SU-DHL-6 (cell line): ENCODE measurements around the gene TAOK1.

Experiments used
- EZH2phosphoT487 ChIP-seq: fragments of 200-600 bp; sonication (generic), shearing (Covaris generic); conservative IDR thresholded peaks from 2 replicates; pipeline ENCODE4 v1.6.1; 2018; ENCODE audit warnings: mild to moderate bottlenecking, antibody characterized with exemption, low read length, moderate library complexity, mixed read lengths
- TF ChIP-seq, protein P1 (sequence below): fragments of 200-600 bp; sonication (generic); IDR thresholded peaks from one replicate; pipeline ENCODE4 v1.5.1; 2017; ENCODE audit warnings: antibody characterized with exemption, mild to moderate bottlenecking, low read length, moderate library complexity; ENCODE audit not compliant: insufficient read depth, poor library complexity, severe bottlenecking

DNA sequence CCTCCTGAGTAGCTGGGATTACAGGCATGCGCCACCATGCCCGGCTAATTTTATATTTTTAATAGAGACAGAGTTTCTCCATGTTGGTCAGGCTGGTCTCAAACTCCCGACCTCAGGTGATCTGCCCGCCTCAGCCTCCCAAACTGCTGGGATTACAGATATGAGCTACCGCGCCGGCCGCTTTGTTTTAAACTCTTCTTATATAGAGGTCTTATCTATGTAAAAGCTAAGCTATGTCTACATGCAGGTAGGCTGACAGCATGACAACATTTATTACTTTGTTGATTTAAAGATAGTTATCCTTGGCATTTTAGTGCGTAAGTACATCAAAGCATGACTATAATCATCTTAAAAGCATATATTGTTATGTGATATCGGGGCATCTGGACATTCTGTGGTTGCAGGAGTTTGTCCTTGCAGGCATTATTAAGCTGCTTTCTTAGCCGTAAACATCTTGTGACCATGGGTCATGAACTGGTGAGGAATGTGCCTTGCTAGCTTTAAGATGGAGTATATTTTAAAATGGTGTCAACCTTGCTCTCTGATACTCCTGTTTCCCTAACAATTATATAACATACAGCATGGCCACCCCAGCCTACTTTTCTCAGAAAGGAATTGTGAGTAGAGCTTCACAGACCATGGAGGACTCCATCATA lies 45.8 kb upstream of the TAOK1 start:
- TF ChIP-seq, protein P1, sequence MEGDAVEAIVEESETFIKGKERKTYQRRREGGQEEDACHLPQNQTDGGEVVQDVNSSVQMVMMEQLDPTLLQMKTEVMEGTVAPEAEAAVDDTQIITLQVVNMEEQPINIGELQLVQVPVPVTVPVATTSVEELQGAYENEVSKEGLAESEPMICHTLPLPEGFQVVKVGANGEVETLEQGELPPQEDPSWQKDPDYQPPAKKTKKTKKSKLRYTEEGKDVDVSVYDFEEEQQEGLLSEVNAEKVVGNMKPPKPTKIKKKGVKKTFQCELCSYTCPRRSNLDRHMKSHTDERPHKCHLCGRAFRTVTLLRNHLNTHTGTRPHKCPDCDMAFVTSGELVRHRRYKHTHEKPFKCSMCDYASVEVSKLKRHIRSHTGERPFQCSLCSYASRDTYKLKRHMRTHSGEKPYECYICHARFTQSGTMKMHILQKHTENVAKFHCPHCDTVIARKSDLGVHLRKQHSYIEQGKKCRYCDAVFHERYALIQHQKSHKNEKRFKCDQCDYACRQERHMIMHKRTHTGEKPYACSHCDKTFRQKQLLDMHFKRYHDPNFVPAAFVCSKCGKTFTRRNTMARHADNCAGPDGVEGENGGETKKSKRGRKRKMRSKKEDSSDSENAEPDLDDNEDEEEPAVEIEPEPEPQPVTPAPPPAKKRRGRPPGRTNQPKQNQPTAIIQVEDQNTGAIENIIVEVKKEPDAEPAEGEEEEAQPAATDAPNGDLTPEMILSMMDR: no peak
- TF ChIP-seq EZH2phosphoT487: no peak
